A204.1 (cell line): ENCODE results near the gene PNMA8A.

Source experiments
- FAIRE-seq: peaks from 2 replicates; lab custom pipeline; 2012; peaks lifted over from hg19 to GRCh38; lab: Jason Lieb, UNC

Gene PNMA8A

GRCh38 chr19:46491975-46492682, 20.8 kb upstream of the PNMA8A start:
- no peak for FAIRE-seq

- FAIRE-seq: no peak
Measured at GRCh38 chr19:46490774-46491173, 19.4 kb upstream of the PNMA8A start.

GRCh38 chr19:46489445-46490272, 18.3 kb upstream of the PNMA8A start:
- FAIRE-seq: no peak

GRCh38 chr19:46488551-46488950, 17.2 kb upstream of the PNMA8A start:
- no peak for FAIRE-seq

GRCh38 chr19:46487802-46488445, 16.6 kb upstream of the PNMA8A start:
- peak; percentile 54 for FAIRE-seq

- no peak for FAIRE-seq
Measured at GRCh38 chr19:46487178-46487801, 15.9 kb upstream of the PNMA8A start.

GRCh38 chr19:46486358-46486757, 15.0 kb upstream of the PNMA8A start:
- no peak for FAIRE-seq

GRCh38 chr19:46484656-46485055, 13.3 kb upstream of the PNMA8A start:
- no peak for FAIRE-seq

- no peak for FAIRE-seq
Measured at GRCh38 chr19:46482631-46483030, 11.3 kb upstream of the PNMA8A start.

GRCh38 chr19:46481947-46482346, 10.6 kb upstream of the PNMA8A start:
- no peak for FAIRE-seq

- no peak for FAIRE-seq
Measured at GRCh38 chr19:46481223-46481848, 10.0 kb upstream of the PNMA8A start.

GRCh38 chr19:46480415-46480814, 9.1 kb upstream of the PNMA8A start:
- no peak for FAIRE-seq

- FAIRE-seq: no peak
Measured at GRCh38 chr19:46478356-46478986, 7.1 kb upstream of the PNMA8A start.

- FAIRE-seq: no peak
Measured at GRCh38 chr19:46475986-46476385, 4.6 kb upstream of the PNMA8A start.

GRCh38 chr19:46474211-46474610, 2.8 kb upstream of the PNMA8A start:
- FAIRE-seq: no peak

- FAIRE-seq: no peak
Measured at GRCh38 chr19:46472592-46472991, 1.2 kb upstream of the PNMA8A start.

- FAIRE-seq: no peak
Measured at GRCh38 chr19:46471811-46472543, 614 bp upstream of the PNMA8A start.

GRCh38 chr19:46470376-46470775, 987 bp downstream of the PNMA8A start:
- FAIRE-seq: no peak

- FAIRE-seq: no peak
Measured at GRCh38 chr19:46469541-46470185, 1.7 kb downstream of the PNMA8A start.

GRCh38 chr19:46466536-46467196, 4.7 kb downstream of the PNMA8A start:
- FAIRE-seq: no peak
